Small intestine (tissue), 16 donors: ENCODE data around the gene OR5AS1. TPM values are rescaled to one million over a fixed set of nuclear protein-coding genes. Genes with fewer than 3 reads are reported as not detected.
"Not testable (repeated sequence)": the region's sequence is repeated elsewhere in the genome, so short reads cannot be mapped to it uniquely, and the experiment has no call there.

ENCODE experiments used
- DNase-seq, 2 donors: peaks; one replicate each; pipeline versions ENCODE4 v3.0.0 to v3.0.0-alpha.2; 2013
- FAIRE-seq: peaks from 2 replicates; lab custom pipeline; 2012; peaks lifted over from hg19 to GRCh38; lab: Jason Lieb, UNC
- H3K27ac ChIP-seq, 3 donors: one replicate each; pipeline ENCODE4 v1.5.1; 2013; ENCODE audit warnings: low read length in 2 of 3, mild to moderate bottlenecking in 2 of 3, control low read depth in 1 of 3, inconsistent platforms in 1 of 3, low read depth in 1 of 3, moderate library complexity in 1 of 3
- H3K27me3 ChIP-seq, 3 donors: one replicate each; pipeline ENCODE4 v1.6.1; 2013; ENCODE audit warnings: low read length in 3 of 3, inconsistent platforms in 1 of 3; ENCODE audit not compliant: control insufficient read depth in 3 of 3, insufficient read depth in 3 of 3
- H3K36me3 ChIP-seq, 3 donors: one replicate each; pipeline ENCODE4 v1.6.1; 2013; ENCODE audit warnings: low read length in 3 of 3, inconsistent platforms in 1 of 3, low read depth in 1 of 3, mild to moderate bottlenecking in 1 of 3, moderate library complexity in 1 of 3; ENCODE audit not compliant: control insufficient read depth in 3 of 3, insufficient read depth in 2 of 3
- H3K4me1 ChIP-seq, 3 donors: one replicate each; pipeline ENCODE4 v1.6.1; 2013; ENCODE audit warnings: low read length in 2 of 3, inconsistent platforms in 1 of 3, low read depth in 1 of 3, mild to moderate bottlenecking in 1 of 3, moderate library complexity in 1 of 3; ENCODE audit not compliant: control insufficient read depth in 3 of 3, insufficient read depth in 2 of 3
- H3K4me3 ChIP-seq, 3 donors: one replicate each; pipeline ENCODE4 v1.5.1; 2013; ENCODE audit warnings: low read length in 3 of 3, control low read depth in 1 of 3, inconsistent platforms in 1 of 3, low read depth in 1 of 3, mild to moderate bottlenecking in 1 of 3, moderate library complexity in 1 of 3
- H3K9me3 ChIP-seq, 2 donors: one replicate each; pipeline ENCODE4 v1.6.1; 2013; ENCODE audit warnings: low read depth in 1 of 2, low read length in 1 of 2; ENCODE audit not compliant: control insufficient read depth in 2 of 2, insufficient read depth in 1 of 2
- WGBS, 3 donors: extraction: QIAGEN DNeasy Blood & Tissue Kit; methylation state at CpG; one replicate each; pipeline ENCODE4 v1.1.7; 2013; 5-methylcytosine and 5-hydroxymethylcytosine counted together
- long read RNA-seq, 10 donors: transcript quantifications; one replicate each; lab custom pipeline, GENCODE V29; 2026
- polyA plus RNA-seq, 4 donors: library from polyadenylated mRNA; stranded (reverse) in 3 of 4; unstranded in 1 of 4; fragments of 200-250 nt in 3 of 4; fragments of 120-200 nt in 1 of 4; gene quantifications; one replicate each; pipeline versions ENCODE4 v1.2.1 to v1.2.3, GENCODE V29; 2013
- donor health status: healthy with polysubstance abuse.
- donor health status: control.
- donor health status: control.
- donor health status: Bipolar disorder and iron deficiency.
- donor health status: healthy.

The OR5AS1 gene
- polyA plus RNA-seq = not detected
- long read RNA-seq, donor 1 = 0 reads
- long read RNA-seq, donor 2 = 0 reads
- long read RNA-seq, donor 3 = 0 reads
- long read RNA-seq, donor 4 = 0 reads
- long read RNA-seq, donor 5 = 0 reads
- long read RNA-seq, donor 6 = 0 reads
- long read RNA-seq, donor 7 = 0 reads
- long read RNA-seq, donor 8 = 0 reads
- long read RNA-seq, donor 9 = 0 reads
- long read RNA-seq, donor 10 = 0 reads

DNA sequence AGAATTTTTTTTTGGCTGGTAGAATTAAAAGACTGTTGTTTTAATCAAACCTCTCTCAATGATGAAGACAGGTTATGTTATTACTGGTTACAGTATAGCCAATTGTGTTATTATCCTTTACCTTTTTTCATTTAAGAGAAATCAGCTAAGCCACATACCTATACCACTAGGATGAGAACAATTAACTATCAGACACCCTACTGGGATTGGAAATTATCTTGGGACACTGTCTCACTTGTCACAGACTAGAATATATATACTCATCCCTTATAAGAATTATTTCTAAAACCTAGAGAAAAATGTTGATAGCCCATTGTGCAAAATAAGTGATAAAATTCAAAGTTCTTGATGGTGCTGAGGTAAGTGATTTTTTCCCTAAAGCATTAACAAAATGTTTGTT lies at the start of gene OR5AS1:
TSS of gene OR5AS1 (plus strand) at position 301 of the 400 bp plus-strand sequence. CDS start 2,765 bp downstream, outside the sequence.
- H3K27me3 ChIP-seq = no peaks in the 10 kb centered on the region
- DNase-seq = no peak
- no peak within 1 kb of the TSS for H3K4me3 ChIP-seq
- FAIRE-seq = no peak
- no peaks in the 10 kb centered on the region for H3K36me3 ChIP-seq
- no peaks in the 10 kb centered on the region for H3K4me1 ChIP-seq
- H3K9me3 ChIP-seq = no peaks in the 10 kb centered on the region
- H3K27ac ChIP-seq = no peak within 1 kb of the TSS

DNA sequence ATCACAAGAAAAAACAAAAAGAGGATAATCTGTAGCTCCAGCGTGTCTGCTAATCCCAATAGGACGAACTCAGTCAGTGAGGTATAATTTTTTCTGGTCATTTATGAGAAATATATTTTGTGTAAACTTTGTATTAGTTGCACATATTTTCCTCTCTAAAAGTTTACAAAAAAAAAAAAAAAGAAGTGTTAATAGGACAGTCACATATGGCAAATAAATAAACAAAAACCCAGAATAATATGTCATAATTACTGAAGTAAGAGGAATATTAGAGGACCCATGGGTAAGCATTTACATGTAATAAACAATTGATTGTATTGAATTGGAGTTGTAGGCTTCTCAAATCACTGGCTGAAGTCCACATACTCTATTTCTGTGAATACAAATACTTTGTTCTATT lies 32.9 kb upstream of the OR5AS1 start, which contains the start of gene OR5F1:
TSS of gene OR5F1 (minus strand) at position 101 of the 400 bp plus-strand sequence. CDS start at position 101, 0 bp downstream.
- 52 to 71% (median 57%) methylated on average over 2 of the region's 2 CpGs for WGBS, 3 donors
- Histone ChIP-seq H3K27me3 (no peaks in the 10 kb centered on the region), H3K4me3 (no peak within 1 kb of the TSS), H3K27ac (no peak within 1 kb of the TSS), H3K4me1 (no peaks in the 10 kb centered on the region), H3K9me3 (no peaks in the 10 kb centered on the region), H3K36me3 (no peaks in the 10 kb centered on the region)
- no peak for DNase-seq
- no peak for FAIRE-seq

DNA sequence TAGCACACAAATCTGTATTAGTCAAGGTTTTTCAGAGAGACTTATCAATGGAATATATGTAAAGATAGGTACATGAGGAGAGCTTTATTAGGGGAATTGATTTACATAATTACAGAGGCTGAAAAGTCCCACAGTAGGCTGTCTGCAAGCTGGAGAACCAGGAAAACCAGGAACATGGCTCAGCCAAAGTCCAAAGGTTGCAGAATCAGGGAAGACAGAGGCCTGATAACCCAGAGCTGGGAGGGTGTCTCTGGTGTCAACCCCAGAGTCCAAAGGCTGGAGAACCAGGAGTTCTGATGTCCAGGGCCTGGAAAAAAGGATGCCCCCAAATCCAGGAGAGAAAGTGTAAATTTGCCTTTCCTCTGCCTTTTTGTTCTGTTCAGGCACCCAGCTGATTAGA lies 16.7 kb upstream of the OR5AS1 start:
- Histone ChIP-seq H3K36me3 (no peaks in the 10 kb centered on the region), H3K27me3 (no peaks in the 10 kb centered on the region), H3K4me3 (no peak overlapping the region), H3K4me1 (no peaks in the 10 kb centered on the region), H3K27ac (no peak overlapping the region), H3K9me3 (peaks cover 0 to 3% of the 10 kb centered on the region in 2 donors)
- FAIRE-seq = no peak
- DNase-seq = peak in 1 of 2 donors; percentile 32

DNA sequence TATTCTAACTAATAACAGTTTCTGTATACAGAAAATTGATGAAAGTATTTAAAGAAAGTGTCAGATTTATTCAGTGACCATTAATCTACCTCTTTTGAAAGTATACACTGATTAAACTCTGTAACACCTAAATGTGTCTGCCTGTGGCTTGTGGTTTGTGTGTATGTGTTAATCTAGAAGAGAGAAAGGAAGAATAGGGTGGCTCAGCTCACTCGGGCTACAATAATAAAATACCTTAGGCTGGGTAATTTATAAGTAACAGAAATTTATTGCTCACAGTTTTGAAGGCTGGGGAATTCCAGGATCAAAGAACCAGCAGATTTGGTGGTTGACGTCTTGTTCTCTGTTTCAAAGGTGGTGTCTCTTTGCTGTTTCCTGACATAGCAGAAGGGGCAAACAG lies 13.6 kb upstream of the OR5AS1 start:
- no peaks in the 10 kb centered on the region for H3K27me3 ChIP-seq
- H3K36me3 ChIP-seq = no peaks in the 10 kb centered on the region
- H3K4me1 ChIP-seq = no peaks in the 10 kb centered on the region
- DNase-seq (no peak), FAIRE-seq (no peak)
- 14 to 54% (median 34%) methylated on average over 2 of the region's 2 CpGs for WGBS, 3 donors
- H3K27ac ChIP-seq = no peak overlapping the region
- peaks cover 0 to 3% of the 10 kb centered on the region in 2 donors for H3K9me3 ChIP-seq
- no peak overlapping the region for H3K4me3 ChIP-seq

DNA sequence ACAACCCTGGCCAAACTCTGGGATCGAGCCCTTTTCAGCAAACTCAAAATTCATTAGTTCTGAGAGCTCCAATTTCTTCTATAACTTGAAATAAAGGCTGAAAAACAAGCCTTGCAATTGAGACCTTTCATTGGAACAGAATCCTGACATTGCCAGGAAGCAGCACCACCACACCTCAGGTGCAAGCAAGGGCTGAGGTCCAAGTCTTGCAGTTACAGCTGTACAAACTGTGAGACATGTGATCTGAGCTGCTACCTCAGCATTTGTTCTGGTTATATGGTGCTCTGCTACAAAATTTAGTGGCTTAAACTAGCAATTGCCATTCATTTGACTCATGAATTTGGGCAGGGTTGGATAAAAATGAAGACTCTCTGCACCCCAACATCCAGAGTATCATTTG lies 18.1 kb downstream of the OR5AS1 start:
- DNase-seq (peak in 1 of 2 donors; percentile 7), FAIRE-seq (no peak)
- Histone ChIP-seq H3K36me3 (no peaks in the 10 kb centered on the region), H3K4me1 (no peaks in the 10 kb centered on the region), H3K4me3 (no peak overlapping the region), H3K27ac (no peak overlapping the region), H3K9me3 (peaks cover 2 to 13% of the 10 kb centered on the region in 2 donors), H3K27me3 (no peaks in the 10 kb centered on the region)
- 44 to 67% (median 48%) methylated on average over 1 of the region's 1 CpG for WGBS, 3 donors

DNA sequence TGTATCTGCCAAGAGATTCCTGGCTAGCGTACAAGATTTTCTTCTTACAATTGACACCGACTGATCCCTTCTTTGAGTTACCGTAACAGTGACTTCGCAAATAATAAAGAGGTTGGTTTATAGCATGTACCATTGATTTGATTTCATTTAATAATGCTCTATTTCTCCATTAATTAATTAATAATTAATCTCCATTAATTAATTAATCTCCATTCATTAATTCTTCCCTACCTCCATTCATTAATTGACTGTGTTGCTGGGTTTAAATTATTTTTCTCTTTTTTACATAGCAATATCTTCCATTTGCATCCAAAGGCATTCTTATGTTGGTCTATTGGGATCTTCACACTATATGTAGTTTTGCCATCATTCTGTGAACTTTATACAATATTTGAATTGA lies 21.0 kb downstream of the OR5AS1 start:
- no peak for DNase-seq
- H3K4me3 ChIP-seq = no peak overlapping the region
- no peak overlapping the region for H3K27ac ChIP-seq
- no peak for FAIRE-seq
- H3K27me3 ChIP-seq = no peaks in the 10 kb centered on the region
- 69 to 71% (median 69%) methylated on average over 4 of the region's 4 CpGs for WGBS, 3 donors
- H3K9me3 ChIP-seq = no peaks in the 10 kb centered on the region
- no peaks in the 10 kb centered on the region for H3K36me3 ChIP-seq
- H3K4me1 ChIP-seq = no peaks in the 10 kb centered on the region

DNA sequence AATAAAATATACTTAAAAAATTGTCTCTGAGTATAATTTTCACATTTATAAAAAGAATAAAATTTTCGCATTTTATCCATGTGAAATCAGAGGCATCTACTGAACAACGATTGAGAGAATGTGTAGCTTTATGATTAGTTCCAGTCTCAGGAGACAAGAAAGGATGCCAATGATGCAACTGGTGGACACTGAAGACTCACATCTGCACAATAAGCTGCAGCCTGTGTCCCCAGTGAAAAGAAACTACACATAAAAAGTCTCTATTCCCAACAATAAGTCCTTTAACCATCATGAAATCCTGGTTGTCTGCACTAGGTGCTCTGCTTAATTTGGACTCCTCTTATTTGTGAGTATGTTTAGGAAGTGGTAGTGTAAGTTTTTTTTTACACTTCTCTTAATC lies 22.0 kb downstream of the OR5AS1 start:
- no peak for FAIRE-seq
- Histone ChIP-seq H3K27me3 (no peaks in the 10 kb centered on the region), H3K4me3 (no peak overlapping the region), H3K36me3 (no peaks in the 10 kb centered on the region), H3K4me1 (no peaks in the 10 kb centered on the region), H3K27ac (no peak overlapping the region), H3K9me3 (no peaks in the 10 kb centered on the region)
- no peak for DNase-seq
- 89 to 92% (median 89%) methylated on average over 2 of the region's 2 CpGs for WGBS, 3 donors

DNA sequence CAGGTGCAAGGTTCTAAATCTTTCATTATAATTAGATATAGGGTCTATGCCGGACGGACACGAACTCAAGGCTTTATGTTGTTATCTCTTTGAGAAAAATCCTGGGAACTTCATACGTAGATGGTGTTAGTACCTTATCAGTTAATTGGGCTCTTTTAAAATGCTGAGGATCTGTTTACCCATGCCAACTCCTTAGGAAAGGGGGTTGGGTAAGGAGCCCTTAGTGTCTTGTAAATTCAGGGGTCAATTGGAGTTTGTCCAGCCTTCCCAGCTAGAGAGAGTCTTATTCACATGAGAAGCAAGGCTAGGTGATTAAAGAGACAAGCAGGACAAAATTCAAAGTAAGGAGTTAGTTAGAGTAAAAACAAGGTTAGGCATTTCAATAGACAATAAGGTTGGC lies 28.9 kb downstream of the OR5AS1 start:
- H3K9me3 ChIP-seq, H3K36me3 ChIP-seq, H3K4me3 ChIP-seq, FAIRE-seq, DNase-seq, H3K27me3 ChIP-seq, H3K4me1 ChIP-seq, H3K27ac ChIP-seq: not testable (repeated sequence)
- WGBS, 3 donors = 26 to 29% (median 28%) methylated on average over 4 of the region's 4 CpGs

DNA sequence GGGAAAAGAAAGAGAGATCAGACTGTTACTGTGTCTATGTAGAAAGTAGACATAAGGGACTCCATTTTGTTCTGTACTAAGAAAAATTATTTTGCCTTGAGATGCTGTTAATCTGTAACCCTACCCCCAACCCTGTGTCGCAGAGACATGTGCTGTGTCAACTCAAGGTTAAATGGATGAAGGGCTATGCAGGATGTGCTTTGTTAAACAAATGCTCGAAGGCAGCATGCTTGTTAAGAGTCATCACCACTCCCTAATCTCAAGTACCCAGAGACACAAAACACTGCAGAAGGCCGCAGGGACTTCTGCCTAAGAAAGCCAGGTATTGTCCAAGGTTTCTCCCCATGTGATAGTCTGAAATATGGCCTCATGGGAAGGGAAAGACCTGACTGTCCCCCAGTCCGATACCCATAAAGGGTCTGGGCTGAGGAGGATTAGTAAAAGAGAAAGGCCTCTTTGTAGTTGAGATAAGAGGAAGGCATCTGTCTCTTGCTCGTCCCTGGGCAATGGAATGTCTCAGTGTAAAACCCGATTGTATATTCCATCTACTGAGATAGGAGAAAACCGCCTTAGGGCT lies 30.3 kb downstream of the OR5AS1 start:
- not testable (repeated sequence) for DNase-seq, FAIRE-seq, H3K4me3 ChIP-seq, H3K4me1 ChIP-seq, H3K36me3 ChIP-seq, H3K27ac ChIP-seq, H3K9me3 ChIP-seq, H3K27me3 ChIP-seq
- WGBS, 3 donors = 41 to 56% (median 42%) methylated on average over 7 of the region's 7 CpGs
